Vagina (tissue), 2 donors: ENCODE measurements around the gene FHIT.

Experiments used
- CTCF ChIP-seq, 3 experiments: fragments of 450-650 bp in 2 of 3; fragments of 200-600 bp in 1 of 3; sonication (generic) in 1 of 3; IDR thresholded peaks; one replicate each; pipeline ENCODE4 v1.5.1; 2017 to 2019; ENCODE audit warnings: antibody characterized with exemption in 3 of 3, mild to moderate bottlenecking in 2 of 3, moderate library complexity in 2 of 3
- POLR2AphosphoS5 ChIP-seq, 2 donors: sonication (generic); formaldehyde crosslinking; IDR thresholded peaks; one replicate each; pipeline ENCODE4 v1.9.0; 2017; ENCODE audit warnings: antibody characterized with exemption in 2 of 2, mild to moderate bottlenecking in 2 of 2, low read depth in 1 of 2; ENCODE audit not compliant: insufficient read depth in 1 of 2

GRCh38 chr3:59771768-59772181 lies 1479.5 kb downstream of the FHIT start:
- TF ChIP-seq CTCF (IDR thresholded peaks at IDR 0.05) (no peak), POLR2AphosphoS5 (IDR thresholded peaks at IDR 0.05; ENCODE audit: insufficient read depth in 1 of 2, low read depth in 1 of 2) (no peak)
